Mesothelial cell of epicardium (in vitro differentiated cells): ENCODE data around the gene DOCK6. TPM values are rescaled to one million over a fixed set of nuclear protein-coding genes. Genes with fewer than 3 reads are reported as not detected.
"Not testable (repeated sequence)": the region's sequence is repeated elsewhere in the genome, so short reads cannot be mapped to it uniquely, and the experiment has no call there.

Experiments
- DNase-seq, 2 experiments: peaks; one replicate each; pipeline ENCODE4 v3.0.0; 2021; ENCODE audit warnings: low spot score in 2 of 2; ENCODE audit not compliant: unreplicated experiment in 2 of 2
- H3K27ac Mint-ChIP-seq: 2 replicates; pipeline ENCODE4 v1.8.0; 2021; ENCODE audit warnings: mixed read lengths
- H3K27me3 Mint-ChIP-seq: 2 replicates; pipeline ENCODE4 v1.8.0; 2021; ENCODE audit warnings: low read depth, mixed read lengths
- H3K36me3 Mint-ChIP-seq: 2 replicates; pipeline ENCODE4 v1.8.0; 2021; ENCODE audit warnings: mixed read lengths
- H3K4me1 Mint-ChIP-seq: 2 replicates; pipeline ENCODE4 v1.8.0; 2021; ENCODE audit warnings: mixed read lengths
- H3K4me3 Mint-ChIP-seq: 2 replicates; pipeline ENCODE4 v1.8.0; 2021; ENCODE audit warnings: mild to moderate bottlenecking, moderate library complexity, mixed read lengths
- H3K9me3 Mint-ChIP-seq: 2 replicates; pipeline ENCODE4 v1.8.0; 2021; ENCODE audit warnings: mixed read lengths
- CTCF ChIP-seq: fragments of 200-600 bp; sonication (generic); IDR thresholded peaks from one replicate; pipeline ENCODE4 v1.5.0; 2021; ENCODE audit warnings: antibody characterized with exemption; ENCODE audit not compliant: unreplicated experiment
- total RNA-seq: library from RNA; stranded (reverse); gene quantifications from 3 replicates; pipeline ENCODE4 v1.2.1, GENCODE V29; 2021

DOCK6 gene
- total RNA-seq, 1 donor from 2014 or later, result 66.4 TPM

- Mint-ChIP-seq H3K4me3 (no peak overlapping the region), H3K27me3 (no peaks in the 10 kb centered on the region), H3K27ac (peak overlapping the region; percentile 39), H3K4me1 (no peaks in the 10 kb centered on the region), H3K36me3 (peaks cover 33% of the 10 kb centered on the region), H3K9me3 (no peaks in the 10 kb centered on the region)
- DNase-seq, result no peak
- TF ChIP-seq CTCF, result no peak
Measured at GRCh38 chr19:11164879-11165406, 97.4 kb downstream of the DOCK6 start.

- Mint-ChIP-seq H3K36me3 (peaks cover 30% of the 10 kb centered on the region), H3K9me3 (no peaks in the 10 kb centered on the region), H3K4me3 (no peak overlapping the region), H3K27me3 (no peaks in the 10 kb centered on the region), H3K4me1 (peaks cover 4% of the 10 kb centered on the region), H3K27ac (no peak overlapping the region)
- TF ChIP-seq CTCF, result no peak
- no peak for DNase-seq
Measured at GRCh38 chr19:11164296-11164695, 98.0 kb downstream of the DOCK6 start.

- H3K27ac Mint-ChIP-seq, H3K9me3 Mint-ChIP-seq, DNase-seq, H3K27me3 Mint-ChIP-seq, H3K36me3 Mint-ChIP-seq, H3K4me3 Mint-ChIP-seq: not testable (repeated sequence)
- H3K4me1 Mint-ChIP-seq, result peaks cover 14% of the 10 kb centered on the region
Measured at GRCh38 chr19:11160440-11160768, 101.9 kb downstream of the DOCK6 start.

GRCh38 chr19:11159598-11160439 is 102.5 kb downstream of the DOCK6 start:
- peak overlapping the region; percentile 73 for H3K27ac Mint-ChIP-seq
- H3K36me3 Mint-ChIP-seq, result no peaks in the 10 kb centered on the region
- no peak for TF ChIP-seq CTCF
- DNase-seq, result no peak
- no peaks in the 10 kb centered on the region for H3K9me3 Mint-ChIP-seq
- H3K4me1 Mint-ChIP-seq, result peaks cover 14% of the 10 kb centered on the region
- H3K27me3 Mint-ChIP-seq, result no peaks in the 10 kb centered on the region
- no peak overlapping the region for H3K4me3 Mint-ChIP-seq

GRCh38 chr19:11155373-11156120 is 106.8 kb downstream of the DOCK6 start, which contains the start of gene SPC24:
SPC24 (minus strand) TSS chr19:11155782; CDS start chr19:11155776, 6 bp downstream.
- DNase-seq, result peak; percentile 93 to 94
- H3K4me3 Mint-ChIP-seq, result peak within 1 kb of the TSS; percentile 86
- no peaks in the 10 kb centered on the region for H3K27me3 Mint-ChIP-seq
- H3K4me1 Mint-ChIP-seq, result peaks cover 26% of the 10 kb centered on the region
- H3K9me3 Mint-ChIP-seq, result no peaks in the 10 kb centered on the region
- no peaks in the 10 kb centered on the region for H3K36me3 Mint-ChIP-seq
- peak within 1 kb of the TSS; percentile 75 for H3K27ac Mint-ChIP-seq
- TF ChIP-seq CTCF, result no peak

GRCh38 chr19:11154683-11155047 is 107.7 kb downstream of the DOCK6 start:
- Mint-ChIP-seq H3K4me3 (peak overlapping the region; percentile 86), H3K27ac (peak overlapping the region; percentile 20), H3K4me1 (peaks cover 26% of the 10 kb centered on the region), H3K27me3 (no peaks in the 10 kb centered on the region), H3K36me3 (no peaks in the 10 kb centered on the region), H3K9me3 (no peaks in the 10 kb centered on the region)
- DNase-seq, result no peak
- TF ChIP-seq CTCF, result no peak
